Transverse colon (tissue), 4 donors: Measurements from ENCODE around the gene PLA2G5. TPM values are rescaled to one million over a fixed set of nuclear protein-coding genes. Genes with fewer than 3 reads are reported as not detected.

ENCODE experiments used
- DNase-seq: peaks from one replicate; pipeline ENCODE4 v3.0.0-alpha.2; 2019
- H3K27ac ChIP-seq, 4 donors: fragments of 200-600 bp; sonication (generic); 2 replicates each; pipeline ENCODE4 v1.5.1; 2016 to 2018; ENCODE audit warnings: inconsistent platforms in 4 of 4
- H3K27me3 ChIP-seq: fragments of 200-600 bp; sonication (generic); 2 replicates; pipeline ENCODE4 v1.5.1; 2017; ENCODE audit warnings: inconsistent platforms
- H3K36me3 ChIP-seq, 4 donors: fragments of 200-600 bp; sonication (generic); 2 replicates each; pipeline ENCODE4 v1.5.1; 2017 to 2019; ENCODE audit warnings: inconsistent platforms in 4 of 4
- H3K4me1 ChIP-seq, 4 donors: fragments of 200-600 bp; sonication (generic); 2 replicates each; pipeline ENCODE4 v1.5.1; 2017 to 2020; ENCODE audit warnings: inconsistent platforms in 4 of 4
- H3K4me3 ChIP-seq, 4 donors: fragments of 200-600 bp; sonication (generic); 1 replicate in 1 of 4; 2 replicates in 3 of 4; pipeline versions ENCODE4 v1.5.1 to v1.6.1; 2017 to 2019; ENCODE audit warnings: inconsistent platforms in 4 of 4
- H3K9me3 ChIP-seq, 2 donors: fragments of 200-600 bp; sonication (generic); 2 replicates each; pipeline ENCODE4 v1.5.1; 2017 to 2019; ENCODE audit warnings: inconsistent platforms in 2 of 2
- CTCF ChIP-seq, 5 experiments: fragments of 200-600 bp in 3 of 5; fragments of 450-650 bp in 2 of 5; sonication (generic) in 3 of 5; IDR thresholded peaks; 1 replicate in 2 of 5; 2 replicates in 3 of 5; pipeline ENCODE4 v1.5.1; 2016 to 2017; ENCODE audit warnings: antibody characterized with exemption in 5 of 5, inconsistent platforms in 3 of 5, mild to moderate bottlenecking in 2 of 5, moderate library complexity in 1 of 5
- EP300 ChIP-seq: sonication (generic); formaldehyde crosslinking; IDR thresholded peaks from one replicate; pipeline ENCODE4 v1.6.1; 2017; ENCODE audit warnings: antibody characterized with exemption, low read depth
- POLR2A ChIP-seq: fragments of 450-650 bp; IDR thresholded peaks from one replicate; pipeline ENCODE4 v1.6.1; 2016; ENCODE audit warnings: antibody characterized with exemption, mild to moderate bottlenecking, moderate library complexity
- POLR2AphosphoS5 ChIP-seq, 3 donors: sonication (generic); formaldehyde crosslinking; IDR thresholded peaks; one replicate each; pipeline ENCODE4 v1.6.1; 2016; ENCODE audit warnings: antibody characterized with exemption in 3 of 3
- WGBS, 2 donors: methylation state at CpG; one replicate each; pipeline ENCODE4 v1.1.5; 2018; ENCODE audit warnings: low coverage in 1 of 2; 5-methylcytosine and 5-hydroxymethylcytosine counted together
- in situ Hi-C, 4 donors: fragments of 200-750 bp; cut with MboI; loops; one replicate each; pipeline versions ENCODE4 v1.15.0 to v1.15.1; 2017; ENCODE audit warnings: low sequenced_read_pairs in 3 of 4, low pct_ligation_motif_present in 1 of 4, low pct_unique_long_range_greater_than_20kb in 1 of 4
- intact Hi-C: fragments of 100-400 bp; cut with DNase I; formaldehyde crosslinking; loops from one replicate; pipeline ENCODE4 v1.15.1; 2023; ENCODE audit warnings: low total_unique reads
- total RNA-seq, 4 donors: library from RNA; depleted of rRNA; stranded (reverse); fragments of >200 nt; gene quantifications; one replicate each; pipeline ENCODE4 v1.1.0, GENCODE V29; 2016

The PLA2G5 gene
- total RNA-seq, 4 donors from 2014 or later, result 0.60 to 3.1 (median 2.9) TPM; not detected in 1

- Histone ChIP-seq H3K27me3 (no peaks in the 10 kb centered on the region), H3K9me3 (no peaks in the 10 kb centered on the region), H3K36me3 (no peaks in the 10 kb centered on the region), H3K27ac (no peak overlapping the region), H3K4me3 (no peak overlapping the region), H3K4me1 (no peaks in the 10 kb centered on the region)
- intact Hi-C loops (loop anchor here (10.0 kb wide), 1 partner anchor 395 kb away; no protein-coding TSS in a partner anchor), in situ Hi-C loops (no loop called here)
- no peak for DNase-seq
- WGBS, 2 donors, result 62 to 100% methylated on average over 1 to 3 of the region's 3 CpGs
- TF ChIP-seq EP300, result no peak
- no peak for TF ChIP-seq POLR2A
- no peak for TF ChIP-seq CTCF (IDR thresholded peaks at IDR 0.05)
- TF ChIP-seq POLR2AphosphoS5 (IDR thresholded peaks at IDR 0.05), result no peak
Observed at GRCh38 chr1:20099533-20099932, 29.5 kb downstream of the PLA2G5 start.

GRCh38 chr1:20100632-20101355, 30.8 kb downstream of the PLA2G5 start:
- H3K4me3 ChIP-seq, result no peak overlapping the region
- no peak overlapping the region for H3K27ac ChIP-seq
- TF ChIP-seq CTCF (IDR thresholded peaks at IDR 0.05), result peak; percentile 74 to 87 (median 77)
- no peak for TF ChIP-seq EP300
- no peaks in the 10 kb centered on the region for H3K4me1 ChIP-seq
- no peaks in the 10 kb centered on the region for H3K36me3 ChIP-seq
- peak; percentile 46 for DNase-seq
- intact Hi-C loops, result no loop called here
- no peaks in the 10 kb centered on the region for H3K9me3 ChIP-seq
- in situ Hi-C loops, result no loop called here
- no peaks in the 10 kb centered on the region for H3K27me3 ChIP-seq
- WGBS, 2 donors, result 13 to 43% methylated on average over 3 to 14 of the region's 14 CpGs

- Histone ChIP-seq H3K27me3 (no peaks in the 10 kb centered on the region), H3K27ac (no peak overlapping the region), H3K4me1 (no peaks in the 10 kb centered on the region), H3K9me3 (no peaks in the 10 kb centered on the region), H3K4me3 (no peak overlapping the region), H3K36me3 (no peaks in the 10 kb centered on the region)
- 65% methylated on average over 1 of the region's 1 CpG; no CpG with 5 or more reads in 1 of the 2 donors for WGBS, 2 donors
- intact Hi-C loops (no loop called here), in situ Hi-C loops (no loop called here)
- DNase-seq, result no peak
- TF ChIP-seq EP300, result no peak
- peak in 1 of 3 donors; percentile 15 for TF ChIP-seq POLR2AphosphoS5 (IDR thresholded peaks at IDR 0.05)
Observed at GRCh38 chr1:20102875-20103274, 32.9 kb downstream of the PLA2G5 start.

- intact Hi-C loops (no loop called here), in situ Hi-C loops (no loop called here)
- no peak for DNase-seq
- Histone ChIP-seq H3K4me1 (no peaks in the 10 kb centered on the region), H3K27me3 (no peaks in the 10 kb centered on the region), H3K36me3 (no peaks in the 10 kb centered on the region), H3K9me3 (no peaks in the 10 kb centered on the region), H3K27ac (no peak overlapping the region), H3K4me3 (no peak overlapping the region)
- WGBS, 2 donors, result 38 to 53% methylated on average over 1 of the region's 1 CpG
- TF ChIP-seq POLR2A (no peak), CTCF (IDR thresholded peaks at IDR 0.05) (no peak), POLR2AphosphoS5 (IDR thresholded peaks at IDR 0.05) (no peak), EP300 (no peak)
Observed at GRCh38 chr1:20105856-20106255, 35.9 kb downstream of the PLA2G5 start.
